ENCODE data around the gene INCA1. TPM values are rescaled to one million over a fixed set of nuclear protein-coding genes. Genes with fewer than 3 reads are reported as not detected.

The INCA1 gene
- polyA plus RNA-seq, 4 donors, result 2.1 to 4.9 (median 4.0) TPM

DNA sequence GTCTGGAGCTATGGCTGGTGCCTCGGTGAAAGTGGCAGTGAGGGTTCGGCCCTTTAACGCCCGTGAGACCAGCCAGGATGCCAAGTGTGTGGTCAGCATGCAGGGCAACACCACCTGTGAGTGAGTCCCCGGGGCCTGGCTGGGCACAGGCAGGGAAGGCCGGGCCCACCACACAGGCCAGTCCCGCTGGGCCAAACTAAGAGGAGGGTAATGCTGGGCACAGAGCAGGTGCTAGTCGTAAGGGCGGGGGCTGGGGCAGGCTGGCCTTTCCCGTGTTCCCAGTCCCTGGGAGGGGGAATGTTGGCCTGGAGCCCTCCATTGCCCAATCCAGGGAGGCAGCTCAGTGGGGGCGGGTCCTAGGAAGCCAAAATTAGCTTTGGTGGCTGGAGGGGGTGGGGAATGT, 2.9 kb upstream of the INCA1 start:
- Histone ChIP-seq H3K9me3 (ENCODE audit: control insufficient read depth in 2 of 2, insufficient read depth in 1 of 2, low read depth in 1 of 2, low read length in 1 of 2) (no peaks in the 10 kb centered on the region), H3K4me1 (ENCODE audit: control insufficient read depth in 3 of 3, insufficient read depth in 2 of 3, low read depth in 1 of 3, low read length in 2 of 3) (peaks cover 0 to 26% (median 13%) of the 10 kb centered on the region in 3 donors), H3K4me3 (ENCODE audit: low read depth in 1 of 3, low read length in 3 of 3) (peak overlapping the region in 2 of 3 donors; percentile 98), H3K27me3 (ENCODE audit: control insufficient read depth in 3 of 3, insufficient read depth in 3 of 3, low read length in 3 of 3) (no peaks in the 10 kb centered on the region), H3K27ac (ENCODE audit: low read depth in 1 of 3, low read length in 2 of 3) (no peak overlapping the region), H3K36me3 (ENCODE audit: control insufficient read depth in 3 of 3, insufficient read depth in 2 of 3, low read depth in 1 of 3, low read length in 3 of 3) (peaks cover 21 to 65% (median 31%) of the 10 kb centered on the region in 3 donors)
- 61 to 76% (median 72%) methylated on average over 11 of the region's 11 CpGs for WGBS, 3 donors
- no peak for DNase-seq
- no peak for FAIRE-seq

DNA sequence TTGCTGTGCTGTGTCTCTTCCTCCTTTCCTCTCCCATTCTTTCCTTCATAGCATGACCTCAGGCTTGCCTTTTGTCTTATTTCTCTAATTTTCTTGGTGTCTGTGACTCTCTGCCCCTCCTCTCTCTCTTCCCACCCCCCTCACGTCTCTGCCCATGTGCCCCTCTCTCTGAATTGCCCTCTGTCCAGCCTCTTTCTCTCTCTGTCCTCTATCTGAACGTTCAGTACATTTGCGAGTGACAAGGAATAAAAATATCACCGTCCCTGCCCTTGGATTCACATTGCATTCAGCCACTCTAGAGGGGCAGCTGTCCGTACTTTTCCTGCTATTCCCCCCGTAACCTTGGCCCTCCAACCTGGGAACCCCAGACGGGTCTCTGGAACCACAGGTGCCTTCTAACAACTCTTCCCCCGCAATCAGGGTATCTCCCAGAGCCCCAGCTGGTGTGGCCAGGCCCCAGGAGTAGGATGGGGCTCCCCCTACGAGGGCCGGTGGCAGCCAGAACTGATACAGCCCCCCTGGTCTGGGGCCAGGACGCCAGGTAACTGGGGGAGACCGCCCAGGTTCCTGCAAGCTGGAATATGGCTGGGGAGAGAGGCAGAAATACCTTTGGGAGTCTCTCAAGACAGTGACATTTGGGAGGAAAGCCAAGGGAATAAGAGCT, 2.2 kb upstream of the INCA1 start:
- FAIRE-seq (no peak), DNase-seq (no peak)
- peak overlapping the region in 2 of 3 donors; percentile 86 to 88 for H3K27ac ChIP-seq (ENCODE audit: low read depth in 1 of 3, low read length in 2 of 3)
- H3K4me3 ChIP-seq (ENCODE audit: low read depth in 1 of 3, low read length in 3 of 3), result peak overlapping the region; percentile 27 to 98 (median 98)
- H3K36me3 ChIP-seq (ENCODE audit: control insufficient read depth in 3 of 3, insufficient read depth in 2 of 3, low read depth in 1 of 3, low read length in 3 of 3), result peaks cover 17 to 61% (median 25%) of the 10 kb centered on the region in 3 donors
- H3K4me1 ChIP-seq (ENCODE audit: control insufficient read depth in 3 of 3, insufficient read depth in 2 of 3, low read depth in 1 of 3, low read length in 2 of 3), result peaks cover 0 to 26% (median 13%) of the 10 kb centered on the region in 3 donors
- H3K27me3 ChIP-seq (ENCODE audit: control insufficient read depth in 3 of 3, insufficient read depth in 3 of 3, low read length in 3 of 3), result no peaks in the 10 kb centered on the region
- H3K9me3 ChIP-seq (ENCODE audit: control insufficient read depth in 2 of 2, insufficient read depth in 1 of 2, low read depth in 1 of 2, low read length in 1 of 2), result no peaks in the 10 kb centered on the region
- whole genome bisulfite sequencing, 3 donors, result 38 to 53% (median 41%) methylated on average over 12 of the region's 12 CpGs

DNA sequence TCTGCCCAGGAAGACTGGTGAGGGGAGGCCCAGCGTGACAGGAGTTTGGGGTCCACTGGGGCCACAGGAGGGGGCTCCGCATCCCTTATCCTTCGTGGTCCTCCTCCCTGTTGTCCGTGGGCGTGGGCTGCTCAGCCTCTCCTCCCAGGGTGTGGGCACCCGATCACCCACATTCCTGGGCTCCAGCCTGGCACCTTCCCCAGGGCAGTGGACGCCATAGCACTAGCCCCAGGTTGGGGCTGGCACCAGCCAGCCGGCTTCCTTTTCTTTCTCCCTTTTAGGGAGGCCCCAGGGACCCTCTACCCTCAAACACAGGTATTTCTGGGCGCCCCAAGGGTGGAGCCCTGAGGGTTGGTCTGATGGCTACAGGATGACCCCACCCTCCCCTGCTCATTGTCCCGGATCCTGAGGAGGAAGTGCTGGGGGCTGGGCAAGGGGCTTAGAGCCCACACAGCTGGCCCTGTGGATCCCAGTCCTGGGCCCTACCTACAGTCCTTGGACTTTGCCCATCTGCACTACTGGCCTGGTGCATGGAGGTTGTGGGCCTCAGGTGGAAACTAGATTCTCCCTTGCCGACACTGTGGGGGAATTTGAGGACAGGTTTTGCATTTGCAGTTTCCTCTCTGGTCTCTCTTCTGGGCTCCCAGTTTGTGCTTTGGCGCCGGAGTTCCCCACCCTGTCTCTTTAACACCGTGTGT, 1.6 kb upstream of the INCA1 start:
- H3K27me3 ChIP-seq (ENCODE audit: control insufficient read depth in 3 of 3, insufficient read depth in 3 of 3, low read length in 3 of 3), result no peaks in the 10 kb centered on the region
- peaks cover 0 to 26% (median 13%) of the 10 kb centered on the region in 3 donors for H3K4me1 ChIP-seq (ENCODE audit: control insufficient read depth in 3 of 3, insufficient read depth in 2 of 3, low read depth in 1 of 3, low read length in 2 of 3)
- H3K36me3 ChIP-seq (ENCODE audit: control insufficient read depth in 3 of 3, insufficient read depth in 2 of 3, low read depth in 1 of 3, low read length in 3 of 3), result peaks cover 17 to 54% (median 19%) of the 10 kb centered on the region in 3 donors
- no peaks in the 10 kb centered on the region for H3K9me3 ChIP-seq (ENCODE audit: control insufficient read depth in 2 of 2, insufficient read depth in 1 of 2, low read depth in 1 of 2, low read length in 1 of 2)
- peak; percentile 87 for DNase-seq
- H3K27ac ChIP-seq (ENCODE audit: low read depth in 1 of 3, low read length in 2 of 3), result peak overlapping the region; percentile 84 to 88 (median 86)
- no peak for FAIRE-seq
- 12 to 17% (median 16%) methylated on average over 13 to 14 of the region's 14 CpGs for WGBS, 3 donors
- H3K4me3 ChIP-seq (ENCODE audit: low read depth in 1 of 3, low read length in 3 of 3), result peak overlapping the region; percentile 97 to 98 (median 98)

DNA sequence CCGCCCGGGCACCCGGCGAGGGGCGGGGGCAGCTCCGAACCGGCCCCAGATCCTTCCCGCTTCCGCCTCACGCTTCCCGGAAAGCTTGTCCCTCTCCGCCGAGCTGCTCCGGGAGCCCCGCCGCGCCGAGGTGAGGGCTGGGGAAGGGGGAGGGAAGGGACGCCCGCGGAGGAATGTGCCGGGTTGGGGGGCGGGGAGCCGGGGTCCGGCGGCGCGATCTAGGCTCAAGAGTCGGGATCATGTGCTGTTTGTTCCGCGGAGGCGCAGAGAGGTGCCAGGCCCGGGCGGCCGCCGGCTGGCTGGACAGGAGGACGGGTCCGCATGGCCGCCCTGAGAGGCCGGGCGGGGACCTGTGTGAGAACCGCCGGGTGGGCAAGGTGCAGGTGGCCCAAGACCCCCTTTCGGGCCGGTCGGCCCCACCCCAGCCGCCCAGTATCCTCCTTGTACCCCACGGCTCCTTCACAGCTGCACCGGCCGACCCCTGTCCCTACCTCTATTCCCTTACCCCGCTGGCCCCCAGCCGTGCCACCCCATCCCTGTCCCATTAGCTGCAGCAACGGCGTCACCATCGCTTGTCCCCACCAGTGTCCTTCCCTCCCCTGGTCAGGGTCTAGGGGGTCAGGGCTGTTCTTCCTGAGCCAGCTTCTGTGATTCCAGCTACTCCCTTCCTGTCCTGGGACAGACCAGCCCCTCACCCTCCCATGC, 857 bp upstream of the INCA1 start:
- 0 to 1% (median 0%) methylated on average over 46 to 55 of the region's 55 CpGs for WGBS, 3 donors
- Histone ChIP-seq H3K36me3 (ENCODE audit: control insufficient read depth in 3 of 3, insufficient read depth in 2 of 3, low read depth in 1 of 3, low read length in 3 of 3) (peaks cover 11 to 47% (median 14%) of the 10 kb centered on the region in 3 donors), H3K27ac (ENCODE audit: low read depth in 1 of 3, low read length in 2 of 3) (peak overlapping the region; percentile 84 to 88 (median 86)), H3K4me1 (ENCODE audit: control insufficient read depth in 3 of 3, insufficient read depth in 2 of 3, low read depth in 1 of 3, low read length in 2 of 3) (peaks cover 0 to 26% (median 13%) of the 10 kb centered on the region in 3 donors), H3K9me3 (ENCODE audit: control insufficient read depth in 2 of 2, insufficient read depth in 1 of 2, low read depth in 1 of 2, low read length in 1 of 2) (no peaks in the 10 kb centered on the region), H3K4me3 (ENCODE audit: low read depth in 1 of 3, low read length in 3 of 3) (peak overlapping the region; percentile 97 to 98 (median 98)), H3K27me3 (ENCODE audit: control insufficient read depth in 3 of 3, insufficient read depth in 3 of 3, low read length in 3 of 3) (no peaks in the 10 kb centered on the region)
- no peak for FAIRE-seq
- DNase-seq, result peak in 1 of 2 donors; percentile 56

DNA sequence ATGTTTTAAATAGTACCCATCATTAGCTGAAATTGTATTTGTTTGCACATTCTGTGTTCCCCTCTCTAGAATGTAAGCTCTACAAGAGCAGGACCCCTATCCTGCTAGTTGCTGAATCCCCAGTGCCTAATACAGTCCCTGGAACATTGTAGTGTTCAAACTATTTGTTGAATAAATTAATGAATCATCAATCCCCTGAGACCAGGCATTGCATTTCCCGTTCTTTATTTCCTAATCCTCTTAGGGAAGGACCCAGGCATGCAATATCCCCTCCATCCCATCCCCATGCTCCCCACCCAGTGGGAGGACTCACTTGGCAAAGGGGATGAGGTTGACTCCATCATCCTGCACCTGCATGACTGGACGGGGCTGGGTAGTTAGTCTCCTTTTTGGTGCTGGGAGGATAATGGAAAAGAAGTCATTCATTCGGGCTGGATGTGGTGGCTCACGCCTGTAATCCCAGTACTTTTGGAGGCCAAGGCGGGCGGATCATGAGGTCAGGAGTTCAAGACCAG, 3.2 kb downstream of the INCA1 start:
- Histone ChIP-seq H3K27ac (ENCODE audit: low read depth in 1 of 3, low read length in 2 of 3) (no peak overlapping the region), H3K4me1 (ENCODE audit: control insufficient read depth in 3 of 3, insufficient read depth in 2 of 3, low read depth in 1 of 3, low read length in 2 of 3) (peaks cover 0 to 10% (median 2%) of the 10 kb centered on the region in 3 donors), H3K36me3 (ENCODE audit: control insufficient read depth in 3 of 3, insufficient read depth in 2 of 3, low read depth in 1 of 3, low read length in 3 of 3) (peaks cover 0 to 10% (median 0%) of the 10 kb centered on the region in 3 donors), H3K9me3 (ENCODE audit: control insufficient read depth in 2 of 2, insufficient read depth in 1 of 2, low read depth in 1 of 2, low read length in 1 of 2) (no peaks in the 10 kb centered on the region), H3K4me3 (ENCODE audit: low read depth in 1 of 3, low read length in 3 of 3) (no peak overlapping the region), H3K27me3 (ENCODE audit: control insufficient read depth in 3 of 3, insufficient read depth in 3 of 3, low read length in 3 of 3) (no peaks in the 10 kb centered on the region)
- 83 to 85% (median 84%) methylated on average over 6 of the region's 6 CpGs for WGBS, 3 donors
- DNase-seq, result no peak
- FAIRE-seq, result no peak

DNA sequence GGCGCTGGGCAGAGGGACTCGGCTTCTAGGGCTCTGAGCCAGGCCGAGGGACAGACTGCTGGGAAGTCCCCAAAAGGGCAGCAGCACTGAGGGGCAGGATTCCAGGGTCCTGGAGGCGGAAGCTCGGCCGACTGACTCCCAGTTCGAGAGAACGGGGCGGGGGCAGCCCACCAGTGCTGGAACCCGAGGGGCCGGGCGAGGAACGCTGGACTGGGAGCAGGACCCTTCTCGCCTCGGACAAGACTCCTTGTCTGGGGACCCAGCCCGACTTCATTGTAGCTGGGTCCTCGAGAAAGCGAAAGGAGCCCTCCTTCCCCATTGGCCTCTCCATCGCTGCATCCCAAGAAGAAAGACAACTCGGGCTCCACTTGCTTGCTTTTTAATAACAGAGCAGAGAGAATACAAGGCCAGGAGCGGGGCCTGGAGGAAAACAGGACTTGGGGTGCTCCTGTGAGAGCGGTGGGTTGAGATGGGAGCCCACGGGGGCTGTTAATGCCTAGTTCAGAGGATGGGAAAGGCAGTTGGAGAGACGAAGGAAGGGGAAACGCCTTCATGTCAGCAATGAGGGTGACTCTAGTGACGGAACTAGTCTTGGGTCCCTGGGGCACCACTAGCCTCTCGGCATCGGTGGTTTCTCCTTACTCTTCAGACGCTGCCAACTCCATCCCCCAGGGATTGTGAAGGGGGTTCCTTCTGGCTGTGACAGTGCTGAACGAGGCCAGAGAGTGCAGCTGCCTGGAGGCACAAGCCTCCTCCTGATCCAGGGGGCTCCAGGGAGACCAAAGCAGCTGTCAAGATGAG, 9.4 kb downstream of the INCA1 start:
- FAIRE-seq (no peak), DNase-seq (no peak)
- H3K9me3 ChIP-seq (ENCODE audit: control insufficient read depth in 2 of 2, insufficient read depth in 1 of 2, low read depth in 1 of 2, low read length in 1 of 2), result no peaks in the 10 kb centered on the region
- H3K27me3 ChIP-seq (ENCODE audit: control insufficient read depth in 3 of 3, insufficient read depth in 3 of 3, low read length in 3 of 3), result no peaks in the 10 kb centered on the region
- peaks cover 5 to 27% (median 16%) of the 10 kb centered on the region in 3 donors for H3K4me1 ChIP-seq (ENCODE audit: control insufficient read depth in 3 of 3, insufficient read depth in 2 of 3, low read depth in 1 of 3, low read length in 2 of 3)
- WGBS, 3 donors, result 4 to 12% (median 9%) methylated on average over 29 to 30 of the region's 30 CpGs
- peak overlapping the region; percentile 81 to 86 (median 84) for H3K4me3 ChIP-seq (ENCODE audit: low read depth in 1 of 3, low read length in 3 of 3)
- H3K27ac ChIP-seq (ENCODE audit: low read depth in 1 of 3, low read length in 2 of 3), result peak overlapping the region; percentile 86 to 91 (median 90)
- peaks cover 0 to 12% (median 0%) of the 10 kb centered on the region in 3 donors for H3K36me3 ChIP-seq (ENCODE audit: control insufficient read depth in 3 of 3, insufficient read depth in 2 of 3, low read depth in 1 of 3, low read length in 3 of 3)

DNA sequence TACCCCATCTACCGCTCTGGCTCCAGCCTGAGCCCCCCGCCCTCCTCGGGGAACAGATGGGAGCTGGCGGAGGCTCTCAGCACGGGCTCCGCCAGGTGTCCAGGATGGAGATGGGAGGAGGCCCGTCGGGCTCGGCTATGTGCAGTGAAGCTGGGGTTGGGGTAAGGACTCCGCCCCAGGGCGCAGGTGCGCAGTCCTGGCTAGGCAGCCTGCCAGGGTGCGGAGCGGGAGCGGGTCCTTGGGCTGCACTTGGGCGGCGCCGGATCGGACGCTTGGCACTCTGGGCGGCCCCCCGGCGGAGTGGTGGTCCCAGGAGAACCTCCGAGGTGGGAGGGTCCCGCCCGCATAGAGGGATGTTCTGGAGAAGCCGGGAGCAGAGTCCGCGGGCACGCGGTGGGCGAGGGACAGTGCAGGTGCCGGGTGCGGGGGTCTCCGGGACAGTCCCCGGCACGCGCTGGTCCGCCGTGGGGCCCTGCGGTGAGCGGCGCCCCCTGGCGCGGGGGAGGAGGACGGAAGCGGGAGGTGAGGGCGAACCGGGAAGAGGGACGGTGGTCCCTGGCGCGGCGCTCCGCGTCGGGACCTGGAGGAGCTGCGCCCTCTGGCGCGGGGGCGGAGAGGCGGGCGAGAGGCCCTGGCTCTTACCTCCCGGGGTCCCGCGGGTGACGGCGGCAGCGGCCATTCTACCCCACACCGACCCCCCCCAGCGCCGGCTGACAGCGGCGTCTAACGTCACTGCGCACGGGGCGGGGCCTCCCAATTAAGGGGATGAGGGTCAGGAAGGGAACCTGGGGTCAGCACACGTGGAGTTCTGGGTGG, 10.2 kb downstream of the INCA1 start, which contains the start of gene CAMTA2:
TSS of gene CAMTA2 (minus strand) at position 725 of the 816 bp plus-strand sequence. CDS start 1,453 bp downstream, outside the sequence.
- WGBS, 3 donors, result 0 to 1% (median 0%) methylated on average over 31 to 78 of the region's 78 CpGs
- Histone ChIP-seq H3K4me1 (ENCODE audit: control insufficient read depth in 3 of 3, insufficient read depth in 2 of 3, low read depth in 1 of 3, low read length in 2 of 3) (peaks cover 5 to 27% (median 16%) of the 10 kb centered on the region in 3 donors), H3K4me3 (ENCODE audit: low read depth in 1 of 3, low read length in 3 of 3) (peak within 1 kb of the TSS; percentile 81 to 86 (median 84)), H3K27ac (ENCODE audit: low read depth in 1 of 3, low read length in 2 of 3) (peak within 1 kb of the TSS; percentile 86 to 91 (median 90)), H3K27me3 (ENCODE audit: control insufficient read depth in 3 of 3, insufficient read depth in 3 of 3, low read length in 3 of 3) (no peaks in the 10 kb centered on the region), H3K9me3 (ENCODE audit: control insufficient read depth in 2 of 2, insufficient read depth in 1 of 2, low read depth in 1 of 2, low read length in 1 of 2) (no peaks in the 10 kb centered on the region), H3K36me3 (ENCODE audit: control insufficient read depth in 3 of 3, insufficient read depth in 2 of 3, low read depth in 1 of 3, low read length in 3 of 3) (peaks cover 0 to 20% (median 3%) of the 10 kb centered on the region in 3 donors)
- FAIRE-seq, result no peak
- DNase-seq, result peak; percentile 84 to 92
